ENCODE data around the gene PBX3. TPM values are rescaled to one million over a fixed set of nuclear protein-coding genes. Genes with fewer than 3 reads are reported as not detected.

The PBX3 gene
- total RNA-seq, 2 donors from 2014 or later, result 71.1 to 91.5 TPM

DNA sequence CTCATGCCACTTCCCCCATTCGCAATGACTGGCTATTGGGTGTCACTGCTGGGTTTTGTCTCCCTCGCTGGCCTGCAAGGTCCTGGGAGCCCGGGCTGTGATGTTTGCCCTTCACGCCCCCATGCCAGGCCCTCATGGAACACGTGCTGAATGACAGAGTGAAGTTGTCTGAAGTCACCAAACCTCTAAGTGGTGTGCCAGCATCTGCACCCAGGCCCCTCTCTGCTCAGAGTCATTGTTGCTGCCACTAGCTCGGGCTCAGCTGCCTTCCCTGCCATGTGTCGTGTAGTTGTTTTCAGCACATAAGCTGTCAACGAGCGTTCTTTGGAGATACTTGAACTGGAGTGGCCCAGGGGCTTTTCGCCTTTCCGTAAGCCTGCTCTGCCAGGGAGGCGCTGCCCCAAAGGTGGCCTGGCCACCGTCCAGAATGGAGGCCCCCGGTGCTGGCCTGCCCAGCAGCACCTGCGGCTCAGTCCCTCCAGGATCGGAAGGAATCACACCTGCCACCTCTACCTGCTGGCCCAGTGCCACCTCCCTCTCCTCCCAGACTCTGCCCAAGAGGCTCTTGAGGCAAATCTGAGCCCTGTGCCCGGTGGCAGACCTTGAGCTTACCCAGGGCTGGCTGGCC, 250.1 kb downstream of the PBX3 start:
- no peak overlapping the region for H3K27ac ChIP-seq
- TF ChIP-seq, protein P1, sequence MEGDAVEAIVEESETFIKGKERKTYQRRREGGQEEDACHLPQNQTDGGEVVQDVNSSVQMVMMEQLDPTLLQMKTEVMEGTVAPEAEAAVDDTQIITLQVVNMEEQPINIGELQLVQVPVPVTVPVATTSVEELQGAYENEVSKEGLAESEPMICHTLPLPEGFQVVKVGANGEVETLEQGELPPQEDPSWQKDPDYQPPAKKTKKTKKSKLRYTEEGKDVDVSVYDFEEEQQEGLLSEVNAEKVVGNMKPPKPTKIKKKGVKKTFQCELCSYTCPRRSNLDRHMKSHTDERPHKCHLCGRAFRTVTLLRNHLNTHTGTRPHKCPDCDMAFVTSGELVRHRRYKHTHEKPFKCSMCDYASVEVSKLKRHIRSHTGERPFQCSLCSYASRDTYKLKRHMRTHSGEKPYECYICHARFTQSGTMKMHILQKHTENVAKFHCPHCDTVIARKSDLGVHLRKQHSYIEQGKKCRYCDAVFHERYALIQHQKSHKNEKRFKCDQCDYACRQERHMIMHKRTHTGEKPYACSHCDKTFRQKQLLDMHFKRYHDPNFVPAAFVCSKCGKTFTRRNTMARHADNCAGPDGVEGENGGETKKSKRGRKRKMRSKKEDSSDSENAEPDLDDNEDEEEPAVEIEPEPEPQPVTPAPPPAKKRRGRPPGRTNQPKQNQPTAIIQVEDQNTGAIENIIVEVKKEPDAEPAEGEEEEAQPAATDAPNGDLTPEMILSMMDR (IDR thresholded peaks at IDR 0.05), result no peak
- no peaks in the 10 kb centered on the region for H3K9me3 ChIP-seq
- H3K4me1 ChIP-seq, result no peaks in the 10 kb centered on the region
- DNase-seq (ENCODE audit: low spot score), result no peak
- H3K4me3 ChIP-seq, result no peak overlapping the region
- H3K27me3 ChIP-seq, result no peaks in the 10 kb centered on the region
- no peaks in the 10 kb centered on the region for H3K36me3 ChIP-seq

GRCh38 chr9:125998837-125999503, 251.8 kb downstream of the PBX3 start:
- no peaks in the 10 kb centered on the region for H3K27me3 ChIP-seq
- H3K4me1 ChIP-seq, result no peaks in the 10 kb centered on the region
- TF ChIP-seq, protein P1 (IDR thresholded peaks at IDR 0.05), result no peak
- no peaks in the 10 kb centered on the region for H3K36me3 ChIP-seq
- DNase-seq (ENCODE audit: low spot score), result no peak
- H3K9me3 ChIP-seq, result no peaks in the 10 kb centered on the region
- no peak overlapping the region for H3K4me3 ChIP-seq
- no peak overlapping the region for H3K27ac ChIP-seq

- H3K36me3 ChIP-seq, result no peaks in the 10 kb centered on the region
- H3K9me3 ChIP-seq, result no peaks in the 10 kb centered on the region
- H3K4me1 ChIP-seq, result no peaks in the 10 kb centered on the region
- H3K27me3 ChIP-seq, result no peaks in the 10 kb centered on the region
- H3K27ac ChIP-seq, result no peak overlapping the region
- H3K4me3 ChIP-seq, result no peak overlapping the region
- TF ChIP-seq, protein P1 (IDR thresholded peaks at IDR 0.05), result no peak
- no peak for DNase-seq (ENCODE audit: low spot score)
These were observed 252.3 kb downstream of the PBX3 start for GRCh38 chr9:125999504-125999881.

DNA sequence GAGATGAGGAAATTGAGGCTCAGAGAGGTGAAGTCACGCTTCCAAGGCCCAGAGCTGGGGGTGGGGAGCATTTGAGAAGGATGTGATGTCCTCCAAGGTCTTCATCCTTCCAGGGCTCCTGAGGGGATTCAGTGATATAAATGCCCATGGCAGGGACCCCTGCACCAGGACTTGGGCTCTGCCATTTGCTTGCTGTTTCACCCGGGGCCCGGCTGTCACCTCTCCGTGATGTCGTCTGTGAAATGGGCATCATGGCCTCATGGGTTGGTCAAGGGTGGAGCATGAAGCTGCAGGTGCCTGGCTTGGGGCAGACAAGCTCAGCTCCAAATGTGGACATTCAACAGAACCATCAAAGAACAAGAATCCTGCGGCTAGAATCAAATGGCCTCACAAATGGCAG, 253.1 kb downstream of the PBX3 start:
- TF ChIP-seq, protein P1 (IDR thresholded peaks at IDR 0.05), result no peak
- H3K36me3 ChIP-seq, result no peaks in the 10 kb centered on the region
- no peaks in the 10 kb centered on the region for H3K4me1 ChIP-seq
- no peak overlapping the region for H3K4me3 ChIP-seq
- no peaks in the 10 kb centered on the region for H3K9me3 ChIP-seq
- no peak overlapping the region for H3K27ac ChIP-seq
- no peaks in the 10 kb centered on the region for H3K27me3 ChIP-seq
- DNase-seq (ENCODE audit: low spot score), result no peak

GRCh38 chr9:126000731-126001580, 253.8 kb downstream of the PBX3 start:
- Histone ChIP-seq H3K27ac (no peak overlapping the region), H3K4me1 (no peaks in the 10 kb centered on the region), H3K9me3 (no peaks in the 10 kb centered on the region), H3K36me3 (no peaks in the 10 kb centered on the region), H3K4me3 (no peak overlapping the region), H3K27me3 (no peaks in the 10 kb centered on the region)
- DNase-seq (ENCODE audit: low spot score), result no peak
- TF ChIP-seq, protein P1 (IDR thresholded peaks at IDR 0.05), result no peak
